HepG2 (cell line): ENCODE measurements around the gene RPL3. TPM values are rescaled to one million over a fixed set of nuclear protein-coding genes. Genes with fewer than 3 reads are reported as not detected.

Source experiments
- CBX5 ChIP-seq: sonication (generic); formaldehyde crosslinking; IDR thresholded peaks from 2 replicates; pipeline ENCODE4 v1.4.0; 2020; ENCODE audit warnings: missing genetic modification reagents, borderline replicate concordance
- CCDC6 ChIP-seq: sonication (generic); formaldehyde crosslinking; IDR thresholded peaks from 2 replicates; pipeline ENCODE4 v1.8.1; 2022; ENCODE audit warnings: mild to moderate bottlenecking, missing genetic modification reagents, moderate library complexity
- FOSL2 ChIP-seq: sonication (generic); formaldehyde crosslinking; IDR thresholded peaks from 2 replicates; pipeline ENCODE4 v1.4.0; 2020; ENCODE audit warnings: missing genetic modification reagents
- GATAD2A ChIP-seq: IDR thresholded peaks from 2 replicates; pipeline ENCODE4 v1.6.1; 2016
- MEIS2 ChIP-seq: sonication (generic); formaldehyde crosslinking; IDR thresholded peaks from 2 replicates; pipeline ENCODE4 v1.9.0; 2021; ENCODE audit warnings: mild to moderate bottlenecking, missing genetic modification reagents
- NR1H2 ChIP-seq: sonication (generic); formaldehyde crosslinking; IDR thresholded peaks from 2 replicates; pipeline ENCODE4 v1.8.1; 2022; ENCODE audit warnings: low read depth, missing genetic modification reagents, borderline replicate concordance
- RXRA ChIP-seq: sonication (generic); formaldehyde crosslinking; IDR thresholded peaks from 2 replicates; pipeline ENCODE4 v1.5.1; 2020; ENCODE audit warnings: missing genetic modification reagents
- SALL2 ChIP-seq: sonication (generic); formaldehyde crosslinking; IDR thresholded peaks from 2 replicates; pipeline ENCODE4 v1.8.1; 2023; ENCODE audit warnings: mild to moderate bottlenecking, missing genetic modification reagents, inconsistent platforms
- SMAD3 ChIP-seq: sonication (generic); formaldehyde crosslinking; IDR thresholded peaks from 2 replicates; pipeline ENCODE4 v1.4.0; 2020; ENCODE audit warnings: missing genetic modification reagents
- SOX13 ChIP-seq, 3 experiments: fragments of 450-650 bp in 1 of 3; sonication (generic) in 1 of 3; formaldehyde crosslinking in 1 of 3; IDR thresholded peaks in 2 of 3; conservative IDR thresholded peaks in 1 of 3; 2 replicates each; pipeline versions ENCODE4 v1.5.0 to v1.6.1; 2016 to 2020; ENCODE audit warnings: antibody characterized with exemption in 1 of 3, mild to moderate bottlenecking in 1 of 3, missing compliant biosample characterization in 1 of 3, missing genetic modification reagents in 1 of 3, moderate library complexity in 1 of 3
- SSRP1 ChIP-seq: IDR thresholded peaks from 2 replicates; pipeline ENCODE4 v1.6.1; 2016; ENCODE audit warnings: control low read depth
- TBX2 ChIP-seq: sonication (generic); formaldehyde crosslinking; IDR thresholded peaks from 2 replicates; pipeline ENCODE4 v1.5.0; 2020; ENCODE audit warnings: missing genetic modification reagents, mild to moderate bottlenecking, borderline replicate concordance
- THAP11 ChIP-seq: IDR thresholded peaks from 2 replicates; pipeline ENCODE4 v1.6.1; 2016; ENCODE audit warnings: missing biosample characterization, missing genetic modification reagents
- XBP1 ChIP-seq: sonication (generic); formaldehyde crosslinking; IDR thresholded peaks from 2 replicates; pipeline ENCODE4 v1.5.0; 2020; ENCODE audit warnings: missing genetic modification reagents
- ZBTB21 ChIP-seq: sonication (generic); formaldehyde crosslinking; IDR thresholded peaks from 2 replicates; pipeline ENCODE4 v1.4.0; 2020; ENCODE audit warnings: missing genetic modification reagents
- ZMAT3 ChIP-seq: sonication (generic); formaldehyde crosslinking; conservative IDR thresholded peaks from 2 replicates; pipeline ENCODE4 v1.7.0; 2021; ENCODE audit warnings: missing genetic modification reagents
- ZMYM3 ChIP-seq: sonication (generic); formaldehyde crosslinking; IDR thresholded peaks from 2 replicates; pipeline ENCODE4 v1.5.1; 2020; ENCODE audit warnings: mild to moderate bottlenecking, missing genetic modification reagents
- ZNF143 ChIP-seq: sonication (generic); formaldehyde crosslinking; IDR thresholded peaks from 2 replicates; pipeline ENCODE4 v1.4.0; 2020; ENCODE audit warnings: missing genetic modification reagents
- ZNF224 ChIP-seq: sonication (generic); formaldehyde crosslinking; IDR thresholded peaks from 2 replicates; pipeline ENCODE4 v1.5.0; 2020; ENCODE audit warnings: mild to moderate bottlenecking, missing genetic modification reagents
- ZNF3 ChIP-seq: IDR thresholded peaks from 2 replicates; pipeline ENCODE4 v1.7.0; 2017; ENCODE audit warnings: inconsistent platforms
- ZNF607 ChIP-seq: sonication (generic); formaldehyde crosslinking; IDR thresholded peaks from 2 replicates; pipeline ENCODE4 v1.5.1; 2020; ENCODE audit warnings: missing genetic modification reagents, mild to moderate bottlenecking, borderline replicate concordance
- polyA plus RNA-seq, 8 experiments: library from polyadenylated mRNA; depleted of rRNA in 3 of 8; stranded (reverse) in 7 of 8; unstranded in 1 of 8; fragments of >200 nt; fragmentation: Illumina TruSeq in 4 of 8; extraction: Trizol in 4 of 8; gene quantifications; 2 replicates each; pipeline versions ENCODE4 v1.2.1 to v1.2.3, GENCODE V29; 2011 to 2016; ENCODE audit warnings: low read depth in 4 of 8, missing spikeins in 1 of 8, mixed read lengths in 1 of 8; ENCODE audit not compliant: insufficient read depth in 1 of 8
- total RNA-seq, 5 experiments: library from RNA; depleted of rRNA; stranded (reverse); fragments of >200 nt; fragmentation: Illumina TruSeq; extraction: Trizol; gene quantifications; 2 replicates each; pipeline ENCODE4 v1.2.3, GENCODE V29; 2016; ENCODE audit warnings: low read depth in 1 of 5
- TF ChIP-seq, protein P1 (sequence below): sonication (generic); formaldehyde crosslinking; IDR thresholded peaks from 2 replicates; pipeline ENCODE4 v1.4.0; 2020; ENCODE audit warnings: mild to moderate bottlenecking, missing genetic modification reagents
- TF ChIP-seq, protein P2 (sequence below): sonication (generic); formaldehyde crosslinking; IDR thresholded peaks from 2 replicates; pipeline ENCODE4 v1.8.0; 2022; ENCODE audit warnings: mild to moderate bottlenecking, missing genetic modification reagents, moderate library complexity

The RPL3 gene
- total and polyA plus RNA-seq, 2 of the 13 experiments (the other 11 are each of a cell fraction or from before 2014, with no cell fraction given) = 1,051 to 3,279 TPM

DNA sequence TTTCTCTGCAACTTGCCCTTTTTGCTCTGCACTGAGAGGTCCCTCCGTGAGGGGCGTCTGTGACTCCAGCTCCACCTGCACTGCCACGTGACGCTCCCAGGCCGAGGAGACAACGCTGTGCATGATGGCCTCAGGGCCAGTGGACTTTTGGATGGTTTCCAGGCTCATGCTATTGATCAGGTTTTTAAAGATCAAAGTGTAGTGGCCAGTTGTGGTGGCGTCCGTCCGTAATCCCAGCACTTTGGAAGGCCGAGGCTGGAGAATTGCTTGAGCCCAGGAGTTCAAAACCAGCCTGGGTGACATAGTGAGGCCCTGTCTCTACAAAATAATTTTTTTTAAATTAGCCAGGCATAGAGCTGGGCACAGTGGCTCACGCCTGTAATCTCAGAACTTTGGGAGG is 16.1 kb downstream of the RPL3 start (continued):
- TF ChIP-seq, protein P1, sequence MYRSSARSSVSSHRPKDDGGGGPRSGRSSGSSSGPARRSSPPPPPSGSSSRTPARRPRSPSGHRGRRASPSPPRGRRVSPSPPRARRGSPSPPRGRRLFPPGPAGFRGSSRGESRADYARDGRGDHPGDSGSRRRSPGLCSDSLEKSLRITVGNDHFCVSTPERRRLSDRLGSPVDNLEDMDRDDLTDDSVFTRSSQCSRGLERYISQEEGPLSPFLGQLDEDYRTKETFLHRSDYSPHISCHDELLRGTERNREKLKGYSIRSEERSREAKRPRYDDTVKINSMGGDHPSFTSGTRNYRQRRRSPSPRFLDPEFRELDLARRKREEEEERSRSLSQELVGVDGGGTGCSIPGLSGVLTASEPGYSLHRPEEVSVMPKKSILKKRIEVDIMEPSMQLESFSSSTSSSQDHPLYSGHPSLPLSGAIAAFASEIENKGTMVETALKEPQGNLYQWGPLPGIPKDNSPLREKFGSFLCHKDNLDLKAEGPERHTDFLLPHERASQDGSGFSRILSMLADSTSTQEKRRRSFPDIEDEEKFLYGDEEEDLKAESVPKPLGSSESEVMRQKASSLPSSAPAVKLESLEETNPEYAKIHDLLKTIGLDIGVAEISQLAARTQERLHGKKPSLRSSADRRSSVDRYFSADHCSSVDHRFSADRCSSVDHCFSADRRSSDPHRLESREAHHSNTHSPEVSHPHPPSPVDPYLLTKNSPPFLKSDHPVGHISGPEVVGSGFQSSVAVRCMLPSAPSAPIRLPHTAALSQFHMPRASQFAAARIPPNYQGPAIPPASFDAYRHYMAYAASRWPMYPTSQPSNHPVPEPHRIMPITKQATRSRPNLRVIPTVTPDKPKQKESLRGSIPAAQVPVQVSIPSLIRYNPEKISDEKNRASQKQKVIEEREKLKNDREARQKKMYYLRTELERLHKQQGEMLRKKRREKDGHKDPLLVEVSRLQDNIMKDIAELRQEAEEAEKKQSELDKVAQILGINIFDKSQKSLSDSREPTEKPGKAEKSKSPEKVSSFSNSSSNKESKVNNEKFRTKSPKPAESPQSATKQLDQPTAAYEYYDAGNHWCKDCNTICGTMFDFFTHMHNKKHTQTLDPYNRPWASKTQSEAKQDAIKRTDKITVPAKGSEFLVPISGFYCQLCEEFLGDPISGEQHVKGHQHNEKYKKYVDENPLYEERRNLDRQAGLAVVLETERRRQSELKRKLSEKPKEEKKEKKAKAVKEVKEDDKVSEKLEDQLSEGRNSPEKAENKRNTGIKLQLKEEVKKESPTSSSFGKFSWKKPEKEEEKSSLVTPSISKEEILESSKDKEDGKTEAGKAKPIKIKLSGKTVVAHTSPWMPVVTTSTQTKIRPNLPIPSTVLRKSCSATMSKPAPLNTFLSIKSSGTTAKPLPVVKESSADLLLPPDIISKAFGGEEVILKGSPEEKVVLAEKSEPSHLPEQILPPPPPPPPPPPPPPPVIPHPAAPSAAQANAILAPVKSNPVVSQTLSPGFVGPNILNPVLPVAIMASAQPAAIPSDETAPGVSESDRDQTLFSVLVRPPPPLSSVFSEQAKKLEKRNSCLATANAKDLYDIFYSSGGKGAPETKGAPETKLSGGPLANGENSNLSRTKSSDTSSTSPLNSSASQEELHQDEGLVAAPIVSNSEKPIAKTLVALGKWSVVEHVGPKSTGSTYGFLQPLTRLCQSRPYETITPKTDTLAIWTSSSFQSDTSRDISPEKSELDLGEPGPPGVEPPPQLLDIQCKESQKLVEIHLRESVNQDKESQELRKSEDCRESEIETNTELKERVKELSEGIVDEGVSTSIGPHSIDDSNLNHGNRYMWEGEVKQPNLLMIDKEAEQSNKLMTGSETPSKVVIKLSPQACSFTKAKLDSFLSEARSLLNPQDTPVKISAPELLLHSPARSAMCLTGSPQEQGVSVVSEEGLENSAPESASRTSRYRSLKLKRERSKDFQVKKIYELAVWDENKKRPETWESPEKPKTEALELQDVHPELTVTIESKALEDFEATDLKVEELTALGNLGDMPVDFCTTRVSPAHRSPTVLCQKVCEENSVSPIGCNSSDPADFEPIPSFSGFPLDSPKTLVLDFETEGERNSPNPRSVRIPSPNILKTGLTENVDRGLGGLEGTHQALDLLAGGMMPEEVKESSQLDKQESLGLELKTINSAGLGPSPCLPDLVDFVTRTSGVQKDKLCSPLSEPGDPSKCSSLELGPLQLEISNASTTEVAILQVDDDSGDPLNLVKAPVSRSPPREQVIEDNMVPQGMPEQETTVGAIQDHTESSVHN (CRISPR knock-in tag) = no peak
- TF ChIP-seq ZMAT3 (CRISPR knock-in tag) (peak; percentile 81; the same call in 1 of the 2 replicates), ZMYM3 (CRISPR knock-in tag) (peak; percentile 96), CCDC6 (CRISPR knock-in tag) (peak; percentile 62; the same call in 1 of the 2 replicates), FOSL2 (CRISPR knock-in tag) (peak; percentile 74), SOX13 (IDR thresholded peaks at IDR 0.05) (0 out of 2 replicates have a peak, but pooled peaks have one; percentile 47), SOX13 (CRISPR knock-in tag; conservative IDR thresholded peaks at IDR 0.05 in 1 of 2, IDR thresholded peaks at IDR 0.05 in 1 of 2) (peak in 1 of 2 experiments; percentile 76; a peak in 2 of 4 replicates), GATAD2A (CRISPR knock-in tag) (peak; percentile 94), TBX2 (CRISPR knock-in tag) (peak; percentile 81), ZNF224 (CRISPR knock-in tag) (0 out of 2 replicates have a peak, but pooled peaks have one; percentile 61), MEIS2 (peak; percentile 63), ZNF3 (CRISPR knock-in tag) (no peak), ZNF143 (peak; percentile 70; the same call in 1 of the 2 replicates), NR1H2 (CRISPR knock-in tag) (no peak), RXRA (CRISPR knock-in tag) (peak; percentile 63; the same call in 1 of the 2 replicates), ZNF607 (CRISPR knock-in tag) (0 out of 2 replicates have a peak, but pooled peaks have one; percentile 48), ZBTB21 (CRISPR knock-in tag) (no peak), THAP11 (peak; percentile 75), SSRP1 (CRISPR knock-in tag) (no peak), XBP1 (CRISPR knock-in tag) (peak; percentile 62; the same call in 1 of the 2 replicates), CBX5 (CRISPR knock-in tag) (peak; percentile 25; the same call in 1 of the 2 replicates), SMAD3 (CRISPR knock-in tag) (peak; percentile 68; the same call in 1 of the 2 replicates), SALL2 (CRISPR knock-in tag) (0 out of 2 replicates have a peak, but pooled peaks have one; percentile 47)
- TF ChIP-seq, protein P2, sequence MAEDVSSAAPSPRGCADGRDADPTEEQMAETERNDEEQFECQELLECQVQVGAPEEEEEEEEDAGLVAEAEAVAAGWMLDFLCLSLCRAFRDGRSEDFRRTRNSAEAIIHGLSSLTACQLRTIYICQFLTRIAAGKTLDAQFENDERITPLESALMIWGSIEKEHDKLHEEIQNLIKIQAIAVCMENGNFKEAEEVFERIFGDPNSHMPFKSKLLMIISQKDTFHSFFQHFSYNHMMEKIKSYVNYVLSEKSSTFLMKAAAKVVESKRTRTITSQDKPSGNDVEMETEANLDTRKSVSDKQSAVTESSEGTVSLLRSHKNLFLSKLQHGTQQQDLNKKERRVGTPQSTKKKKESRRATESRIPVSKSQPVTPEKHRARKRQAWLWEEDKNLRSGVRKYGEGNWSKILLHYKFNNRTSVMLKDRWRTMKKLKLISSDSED (CRISPR knock-in tag) = no peak
